Astrocyte (in vitro differentiated cells and primary cell): ENCODE measurements around the gene PXK. TPM values are rescaled to one million over a fixed set of nuclear protein-coding genes. Genes with fewer than 3 reads are reported as not detected.
A peak's percentile ranks its signal among the peaks of the same experiment; 100 is the strongest.

ENCODE experiments used
- DNase-seq: peaks from one replicate; pipeline ENCODE4 v3.0.0-alpha.2; 2010; ENCODE audit warnings: low read depth
- FAIRE-seq: peaks from 2 replicates; lab custom pipeline; 2011; peaks lifted over from hg19 to GRCh38; lab: Jason Lieb, UNC
- H2AFZ ChIP-seq: 2 replicates; pipeline ENCODE4 v1.6.0; 2012; ENCODE audit warnings: low read depth, low read length, inconsistent platforms
- H3K27ac ChIP-seq: 2 replicates; pipeline ENCODE4 v1.5.1; 2011; ENCODE audit warnings: low read depth, low read length, inconsistent platforms
- H3K27me3 ChIP-seq: 2 replicates; pipeline ENCODE4 v1.6.0; 2011; ENCODE audit warnings: low read length, inconsistent platforms; ENCODE audit not compliant: insufficient read depth
- H3K36me3 ChIP-seq: 2 replicates; pipeline ENCODE4 v1.5.1; 2011; ENCODE audit warnings: low read length, inconsistent platforms; ENCODE audit not compliant: insufficient read depth
- H3K4me1 ChIP-seq: 2 replicates; pipeline ENCODE4 v1.5.1; 2011; ENCODE audit warnings: low read length, inconsistent platforms; ENCODE audit not compliant: insufficient read depth
- H3K4me2 ChIP-seq: 2 replicates; pipeline ENCODE4 v1.6.0; 2012; ENCODE audit warnings: low read length, inconsistent platforms
- H3K4me3 ChIP-seq: 2 replicates; pipeline ENCODE4 v1.5.1; 2011; ENCODE audit warnings: low read depth, mild to moderate bottlenecking, low read length, inconsistent platforms; ENCODE audit not compliant: insufficient read depth
- H3K79me2 ChIP-seq: 2 replicates; pipeline ENCODE4 v1.6.0; 2012; ENCODE audit warnings: mild to moderate bottlenecking, low read length, inconsistent platforms; ENCODE audit not compliant: insufficient read depth
- H3K9ac ChIP-seq: 2 replicates; pipeline ENCODE4 v1.6.0; 2012; ENCODE audit warnings: mild to moderate bottlenecking, low read length, inconsistent platforms
- H3K9me3 ChIP-seq: 2 replicates; pipeline ENCODE4 v1.5.1; 2012; ENCODE audit warnings: low read depth, mild to moderate bottlenecking, low read length, inconsistent platforms; ENCODE audit not compliant: insufficient read depth
- H4K20me1 ChIP-seq: 2 replicates; pipeline ENCODE4 v1.6.0; 2012; ENCODE audit warnings: low read length, inconsistent platforms; ENCODE audit not compliant: insufficient read depth
- H3K27ac Mint-ChIP-seq: one replicate; pipeline ENCODE4 v1.8.0; 2021; ENCODE audit warnings: mild to moderate bottlenecking, mixed read lengths; ENCODE audit not compliant: unreplicated experiment
- H3K27me3 Mint-ChIP-seq: one replicate; pipeline ENCODE4 v1.8.0; 2021; ENCODE audit warnings: low read depth, mixed read lengths; ENCODE audit not compliant: unreplicated experiment
- H3K36me3 Mint-ChIP-seq: one replicate; pipeline ENCODE4 v1.8.0; 2021; ENCODE audit warnings: low read depth, mixed read lengths; ENCODE audit not compliant: unreplicated experiment
- H3K4me1 Mint-ChIP-seq: one replicate; pipeline ENCODE4 v1.8.0; 2021; ENCODE audit warnings: low read depth, mixed read lengths; ENCODE audit not compliant: unreplicated experiment
- H3K4me3 Mint-ChIP-seq: one replicate; pipeline ENCODE4 v1.8.0; 2021; ENCODE audit warnings: mild to moderate bottlenecking, moderate library complexity, mixed read lengths; ENCODE audit not compliant: unreplicated experiment
- H3K9me3 Mint-ChIP-seq: one replicate; pipeline ENCODE4 v1.8.0; 2021; ENCODE audit warnings: mild to moderate bottlenecking, mixed read lengths; ENCODE audit not compliant: unreplicated experiment
- CTCF ChIP-seq: IDR thresholded peaks from 2 replicates; pipeline ENCODE4 v1.5.1; 2011; ENCODE audit warnings: low read depth, mild to moderate bottlenecking, inconsistent platforms, low read length, moderate library complexity; ENCODE audit not compliant: insufficient read depth
- EZH2 ChIP-seq: IDR thresholded peaks from 2 replicates; pipeline ENCODE4 v1.6.1; 2012; ENCODE audit warnings: mild to moderate bottlenecking, low read length, inconsistent platforms; ENCODE audit not compliant: insufficient read depth
- total RNA-seq: library from RNA; stranded (reverse); gene quantifications from 2 replicates; pipeline ENCODE4 v1.2.1, GENCODE V29; 2021

PXK gene
- total RNA-seq, 1 donor from 2014 or later = 10.5 TPM

GRCh38 chr3:58414538-58415197 lies 82.0 kb downstream of the PXK start:
- H3K27me3 Mint-ChIP-seq = no peaks in the 10 kb centered on the region
- FAIRE-seq = peak; percentile 86

GRCh38 chr3:58416191-58416590 lies 83.5 kb downstream of the PXK start:
- Mint-ChIP-seq H3K36me3 (peaks cover 11% of the 10 kb centered on the region), H3K27ac (no peak overlapping the region), H3K27me3 (no peaks in the 10 kb centered on the region), H3K4me1 (peaks cover 2% of the 10 kb centered on the region), H3K9me3 (no peaks in the 10 kb centered on the region), H3K4me3 (no peak overlapping the region)
- FAIRE-seq (no peak), DNase-seq (no peak)
- no peak overlapping the region for H3K4me2 ChIP-seq
- H3K4me1 ChIP-seq = no peaks in the 10 kb centered on the region
- no peak overlapping the region for H3K9ac ChIP-seq
- peaks cover 5% of the 10 kb centered on the region for H3K36me3 ChIP-seq
- TF ChIP-seq EZH2 (no peak), CTCF (no peak)
- no peaks in the 10 kb centered on the region for H4K20me1 ChIP-seq
- H3K27ac ChIP-seq = no peak overlapping the region
- no peak overlapping the region for H2AFZ ChIP-seq
- H3K4me3 ChIP-seq = no peak overlapping the region
- H3K9me3 ChIP-seq = no peaks in the 10 kb centered on the region
- no peaks in the 10 kb centered on the region for H3K27me3 ChIP-seq
- H3K79me2 ChIP-seq = no peaks in the 10 kb centered on the region

More at GRCh38 chr3:58414538-58415197, 82.0 kb downstream of the PXK start:
- Mint-ChIP-seq H3K4me3 (no peak overlapping the region), H3K27ac (no peak overlapping the region), H3K36me3 (peaks cover 22% of the 10 kb centered on the region), H3K9me3 (no peaks in the 10 kb centered on the region), H3K4me1 (peaks cover 6% of the 10 kb centered on the region)
- H3K4me2 ChIP-seq = no peak overlapping the region
- peak; percentile 36 for DNase-seq
- TF ChIP-seq EZH2 (no peak), CTCF (peak; percentile 83)
- no peak overlapping the region for H3K9ac ChIP-seq
- H3K9me3 ChIP-seq = no peaks in the 10 kb centered on the region
- H2AFZ ChIP-seq = no peak overlapping the region
- H3K27ac ChIP-seq = peak overlapping the region; percentile 1
- H3K4me1 ChIP-seq = no peaks in the 10 kb centered on the region
- no peak overlapping the region for H3K4me3 ChIP-seq
- H3K79me2 ChIP-seq = no peaks in the 10 kb centered on the region
- H4K20me1 ChIP-seq = no peaks in the 10 kb centered on the region
- peaks cover 12% of the 10 kb centered on the region for H3K36me3 ChIP-seq
- no peaks in the 10 kb centered on the region for H3K27me3 ChIP-seq

- no peaks in the 10 kb centered on the region for H4K20me1 ChIP-seq
- no peak overlapping the region for H3K27ac Mint-ChIP-seq
- H3K27me3 Mint-ChIP-seq = no peaks in the 10 kb centered on the region
- H3K36me3 Mint-ChIP-seq = peaks cover 8% of the 10 kb centered on the region
- no peak overlapping the region for H3K4me2 ChIP-seq
- no peak for FAIRE-seq
- no peaks in the 10 kb centered on the region for H3K27me3 ChIP-seq
- no peak overlapping the region for H3K9ac ChIP-seq
- peaks cover 2% of the 10 kb centered on the region for H3K36me3 ChIP-seq
- no peak for DNase-seq
- TF ChIP-seq EZH2 = no peak
- no peak for TF ChIP-seq CTCF
- no peak overlapping the region for H2AFZ ChIP-seq
- no peaks in the 10 kb centered on the region for H3K4me1 ChIP-seq
- no peak overlapping the region for H3K4me3 ChIP-seq
- H3K79me2 ChIP-seq = no peaks in the 10 kb centered on the region
- no peak overlapping the region for H3K4me3 Mint-ChIP-seq
- no peaks in the 10 kb centered on the region for H3K9me3 ChIP-seq
- no peaks in the 10 kb centered on the region for H3K9me3 Mint-ChIP-seq
- no peak overlapping the region for H3K27ac ChIP-seq
- H3K4me1 Mint-ChIP-seq = peaks cover 2% of the 10 kb centered on the region
These were observed 84.4 kb downstream of the PXK start for GRCh38 chr3:58417075-58417474.
